Measurements from ENCODE around the gene KCNIP3.
"Not testable (repeated sequence)": the region's sequence is repeated elsewhere in the genome, so short reads cannot be mapped to it uniquely, and the experiment has no call there.

The KCNIP3 gene

DNA sequence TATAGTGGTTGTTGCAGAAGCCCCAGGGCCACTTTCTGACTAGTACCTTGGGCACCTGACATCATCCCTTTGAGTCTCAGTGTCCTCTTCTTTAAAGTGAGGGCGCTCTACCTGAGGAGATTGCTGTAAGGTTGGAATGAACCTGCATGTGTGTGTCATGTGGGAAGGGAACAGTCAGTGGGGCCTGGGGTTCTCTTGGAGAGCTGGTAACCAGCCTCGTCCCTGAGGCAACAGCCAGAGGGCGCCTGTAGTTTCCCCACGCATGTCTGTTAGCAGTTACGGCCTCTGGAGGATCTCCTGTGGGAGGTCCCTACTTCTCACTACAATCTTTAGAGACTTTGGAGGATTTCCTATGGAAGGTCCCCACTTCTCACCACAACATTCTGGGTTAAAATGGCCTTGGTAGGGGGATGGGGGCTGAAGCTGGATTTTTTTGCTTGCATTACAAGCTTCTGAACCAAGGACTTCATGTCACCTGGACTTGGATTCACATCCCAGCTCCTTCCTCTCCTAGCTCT, 106.1 kb downstream of the KCNIP3 start:
- DNase-seq (ENCODE audit: low read depth in 1 of 2, low spot score in 1 of 2): peak; percentile 24 to 62
- TF ChIP-seq, protein P1, sequence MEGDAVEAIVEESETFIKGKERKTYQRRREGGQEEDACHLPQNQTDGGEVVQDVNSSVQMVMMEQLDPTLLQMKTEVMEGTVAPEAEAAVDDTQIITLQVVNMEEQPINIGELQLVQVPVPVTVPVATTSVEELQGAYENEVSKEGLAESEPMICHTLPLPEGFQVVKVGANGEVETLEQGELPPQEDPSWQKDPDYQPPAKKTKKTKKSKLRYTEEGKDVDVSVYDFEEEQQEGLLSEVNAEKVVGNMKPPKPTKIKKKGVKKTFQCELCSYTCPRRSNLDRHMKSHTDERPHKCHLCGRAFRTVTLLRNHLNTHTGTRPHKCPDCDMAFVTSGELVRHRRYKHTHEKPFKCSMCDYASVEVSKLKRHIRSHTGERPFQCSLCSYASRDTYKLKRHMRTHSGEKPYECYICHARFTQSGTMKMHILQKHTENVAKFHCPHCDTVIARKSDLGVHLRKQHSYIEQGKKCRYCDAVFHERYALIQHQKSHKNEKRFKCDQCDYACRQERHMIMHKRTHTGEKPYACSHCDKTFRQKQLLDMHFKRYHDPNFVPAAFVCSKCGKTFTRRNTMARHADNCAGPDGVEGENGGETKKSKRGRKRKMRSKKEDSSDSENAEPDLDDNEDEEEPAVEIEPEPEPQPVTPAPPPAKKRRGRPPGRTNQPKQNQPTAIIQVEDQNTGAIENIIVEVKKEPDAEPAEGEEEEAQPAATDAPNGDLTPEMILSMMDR (IDR thresholded peaks at IDR 0.05; ENCODE audit: insufficient read depth, low read length): peak; percentile 4
- Histone ChIP-seq H3K4me3 (replicated peaks; ENCODE audit: insufficient read depth, low read length) (peak overlapping the region; percentile 98), H3K27ac (replicated peaks) (peak overlapping the region; percentile 80)
- not testable (repeated sequence) for H3K27me3 ChIP-seq (ENCODE audit: insufficient read depth, poor library complexity, severe bottlenecking)

DNA sequence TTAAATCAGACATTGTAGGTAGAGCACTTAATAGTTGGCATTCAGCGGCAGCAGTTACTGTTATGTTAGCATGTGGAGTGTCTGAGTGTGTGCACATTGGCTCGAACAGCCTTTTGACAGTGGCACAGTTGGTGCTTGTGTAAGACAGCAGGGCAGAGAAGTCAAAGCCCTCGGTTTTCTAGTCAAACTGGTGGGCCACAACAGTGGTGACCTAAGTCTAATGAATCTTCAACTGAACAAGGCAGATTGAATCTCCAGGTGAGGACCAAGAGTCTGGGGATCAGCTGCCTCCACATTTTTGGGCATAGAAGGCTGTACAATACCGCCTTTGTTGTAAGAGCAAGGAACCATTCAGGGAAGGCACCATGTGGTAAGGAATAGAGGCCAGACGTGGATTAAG, 106.7 kb downstream of the KCNIP3 start:
- H3K4me3 ChIP-seq (replicated peaks; ENCODE audit: insufficient read depth, low read length); H3K27me3 ChIP-seq (ENCODE audit: insufficient read depth, poor library complexity, severe bottlenecking); DNase-seq (ENCODE audit: low read depth in 1 of 2, low spot score in 1 of 2); H3K27ac ChIP-seq (replicated peaks): not testable (repeated sequence)

DNA sequence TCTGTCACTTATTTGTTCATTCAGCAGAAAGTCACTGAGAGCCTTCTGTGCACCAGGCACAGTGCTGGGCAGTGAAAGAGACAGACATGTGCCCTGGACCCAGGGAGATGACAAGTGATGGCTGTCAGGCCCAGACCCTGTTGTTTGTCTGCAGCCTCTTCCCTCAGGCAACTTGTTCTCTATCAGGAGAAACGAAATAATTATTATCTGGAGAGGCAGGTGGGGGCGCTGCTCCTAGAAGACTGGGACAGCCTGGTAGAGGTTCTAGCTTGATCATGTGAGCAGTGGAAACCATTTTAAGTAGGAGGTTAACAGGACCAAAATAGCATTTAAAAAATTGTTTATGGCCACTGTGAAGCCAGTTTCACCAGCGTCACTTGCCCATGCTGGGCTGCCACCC, 107.5 kb downstream of the KCNIP3 start:
- not testable (repeated sequence) for DNase-seq (ENCODE audit: low read depth in 1 of 2, low spot score in 1 of 2); H3K27me3 ChIP-seq (ENCODE audit: insufficient read depth, poor library complexity, severe bottlenecking); H3K27ac ChIP-seq (replicated peaks); H3K4me3 ChIP-seq (replicated peaks; ENCODE audit: insufficient read depth, low read length)

DNA sequence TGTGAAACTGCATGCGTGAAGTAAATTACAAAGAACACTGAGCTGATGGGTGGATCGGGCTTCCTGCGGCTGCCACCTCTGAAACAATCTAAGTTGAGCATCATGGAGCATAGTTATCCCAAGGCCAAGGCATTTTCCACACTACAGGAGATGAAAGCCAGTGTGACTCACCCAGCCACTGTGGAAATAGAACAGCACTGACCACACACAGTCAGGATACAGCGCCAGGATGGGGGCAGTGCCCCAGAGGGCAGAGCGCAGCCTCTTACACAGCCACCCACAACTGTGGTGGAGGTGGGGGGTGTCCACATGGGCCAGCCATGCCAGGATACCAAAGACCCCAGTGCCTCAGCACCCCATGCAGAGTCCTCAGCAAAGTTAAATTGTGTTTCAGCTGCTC, 114.1 kb downstream of the KCNIP3 start:
- not testable (repeated sequence) for DNase-seq (ENCODE audit: low read depth in 1 of 2, low spot score in 1 of 2); H3K27ac ChIP-seq (replicated peaks); H3K4me3 ChIP-seq (replicated peaks; ENCODE audit: insufficient read depth, low read length); H3K27me3 ChIP-seq (ENCODE audit: insufficient read depth, poor library complexity, severe bottlenecking)

DNA sequence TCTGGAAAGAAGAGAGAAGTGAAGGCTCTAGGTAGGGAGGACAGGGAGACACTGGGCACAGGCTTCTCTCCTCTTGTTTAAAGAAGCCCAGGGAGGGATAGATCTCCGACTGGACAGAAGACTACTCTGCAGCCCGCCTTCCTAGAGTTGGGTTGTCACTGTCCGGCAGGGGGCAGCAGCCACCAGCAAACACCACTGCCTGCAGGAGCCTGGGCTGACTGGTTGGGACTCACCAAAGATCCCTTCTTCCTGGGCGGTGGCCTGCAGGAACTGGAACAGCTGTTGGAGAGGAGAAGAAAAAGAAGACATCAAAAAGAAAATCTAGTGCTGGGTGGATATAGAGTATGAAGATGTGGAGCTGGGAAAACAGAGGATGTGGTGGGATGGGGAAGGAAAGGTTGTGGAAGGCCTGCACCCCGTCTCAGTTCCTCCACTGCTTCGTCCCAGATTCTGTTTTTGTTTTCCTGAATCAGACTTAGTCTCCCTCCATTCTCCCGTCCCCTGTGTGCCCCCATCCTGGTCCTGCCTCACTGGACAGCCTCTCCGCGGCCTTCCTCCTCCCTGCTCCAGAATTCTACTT, 117.0 kb downstream of the KCNIP3 start:
- H3K27me3 ChIP-seq (ENCODE audit: insufficient read depth, poor library complexity, severe bottlenecking); H3K27ac ChIP-seq (replicated peaks); H3K4me3 ChIP-seq (replicated peaks; ENCODE audit: insufficient read depth, low read length): not testable (repeated sequence)
- TF ChIP-seq, protein P1 (IDR thresholded peaks at IDR 0.05; ENCODE audit: insufficient read depth, low read length): peak; percentile 33
- peak; percentile 20 to 60 for DNase-seq (ENCODE audit: low read depth in 1 of 2, low spot score in 1 of 2)

DNA sequence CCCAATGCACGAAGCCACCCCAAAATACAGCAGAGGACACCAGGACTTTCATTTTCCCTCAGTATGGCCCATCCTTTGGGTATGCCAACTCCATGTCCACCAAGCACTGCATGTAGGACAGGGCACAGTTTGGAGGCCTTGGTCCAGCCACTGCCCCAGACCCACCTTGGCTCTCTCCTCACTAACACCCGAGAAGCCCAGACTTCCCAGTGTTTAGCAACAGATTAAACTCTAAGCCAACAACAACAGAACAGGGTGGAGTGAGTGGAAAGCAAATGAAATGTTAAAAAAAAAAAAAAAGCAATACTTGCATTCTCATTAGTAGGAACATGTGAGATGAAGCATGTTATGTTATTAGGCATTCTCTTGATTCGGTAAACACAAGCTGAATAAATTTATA, 118.0 kb downstream of the KCNIP3 start:
- not testable (repeated sequence) for H3K27ac ChIP-seq (replicated peaks); H3K27me3 ChIP-seq (ENCODE audit: insufficient read depth, poor library complexity, severe bottlenecking); DNase-seq (ENCODE audit: low read depth in 1 of 2, low spot score in 1 of 2)

DNA sequence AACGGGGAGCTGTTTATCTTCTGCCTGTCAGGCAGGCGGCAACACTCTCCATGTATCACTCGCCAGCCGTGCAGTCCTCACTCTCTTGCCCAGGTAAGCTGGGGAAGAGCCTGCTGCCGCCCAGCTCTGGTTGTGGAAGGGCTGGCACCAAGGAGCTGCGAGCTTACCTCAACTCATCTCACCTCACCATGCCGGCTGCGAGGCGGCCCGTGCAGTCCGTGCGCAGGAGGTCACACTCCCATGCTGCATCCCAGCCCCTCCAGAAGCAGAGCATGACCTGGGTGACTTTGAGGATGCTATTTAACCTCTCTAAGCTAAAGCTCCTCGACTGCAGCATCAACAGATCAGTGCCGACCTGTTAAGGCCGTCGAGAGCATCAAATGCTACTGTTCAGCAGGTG, 118.4 kb downstream of the KCNIP3 start:
- H3K27me3 ChIP-seq (ENCODE audit: insufficient read depth, poor library complexity, severe bottlenecking); DNase-seq (ENCODE audit: low read depth in 1 of 2, low spot score in 1 of 2); H3K27ac ChIP-seq (replicated peaks); H3K4me3 ChIP-seq (replicated peaks; ENCODE audit: insufficient read depth, low read length): not testable (repeated sequence)

More for the DNA sequence above, 118.0 kb downstream of the KCNIP3 start:
- not testable (repeated sequence) for H3K4me3 ChIP-seq (replicated peaks; ENCODE audit: insufficient read depth, low read length)

DNA sequence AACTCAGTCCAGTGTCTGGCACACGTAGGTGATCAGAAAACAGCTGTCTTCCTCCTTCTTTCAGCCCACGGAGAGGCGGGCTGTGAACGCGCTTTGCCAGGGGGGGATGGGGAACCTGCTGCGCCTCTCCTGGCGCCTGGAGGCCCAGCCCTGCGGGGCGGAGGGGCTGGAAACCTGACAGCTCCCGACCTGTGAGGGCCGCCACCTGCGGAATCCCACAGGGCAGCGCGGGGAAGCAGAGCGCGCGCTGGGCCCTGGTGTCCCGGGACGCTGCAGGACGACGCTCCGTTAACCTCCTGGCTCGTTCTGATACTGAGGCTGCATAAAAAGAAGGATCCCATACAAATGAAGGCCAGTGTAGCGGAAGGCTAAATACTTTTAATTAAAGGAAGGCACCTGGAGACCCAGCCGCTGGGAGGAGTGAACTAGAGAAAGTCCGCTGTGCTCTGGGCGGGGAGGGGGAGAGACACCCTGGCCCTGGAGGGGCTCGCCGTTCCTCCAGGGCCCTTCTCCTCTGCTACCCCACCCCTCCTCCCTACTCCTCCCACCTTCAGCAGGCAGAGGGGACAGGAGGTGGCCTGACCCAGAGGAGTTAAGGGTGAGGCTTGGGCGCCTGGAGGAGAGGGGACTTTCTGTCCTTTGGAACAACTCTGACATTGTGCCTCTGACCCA, 130.2 kb downstream of the KCNIP3 start:
- not testable (repeated sequence) for H3K27ac ChIP-seq (replicated peaks); H3K27me3 ChIP-seq (ENCODE audit: insufficient read depth, poor library complexity, severe bottlenecking); H3K4me3 ChIP-seq (replicated peaks; ENCODE audit: insufficient read depth, low read length); DNase-seq (ENCODE audit: low read depth in 1 of 2, low spot score in 1 of 2)

DNA sequence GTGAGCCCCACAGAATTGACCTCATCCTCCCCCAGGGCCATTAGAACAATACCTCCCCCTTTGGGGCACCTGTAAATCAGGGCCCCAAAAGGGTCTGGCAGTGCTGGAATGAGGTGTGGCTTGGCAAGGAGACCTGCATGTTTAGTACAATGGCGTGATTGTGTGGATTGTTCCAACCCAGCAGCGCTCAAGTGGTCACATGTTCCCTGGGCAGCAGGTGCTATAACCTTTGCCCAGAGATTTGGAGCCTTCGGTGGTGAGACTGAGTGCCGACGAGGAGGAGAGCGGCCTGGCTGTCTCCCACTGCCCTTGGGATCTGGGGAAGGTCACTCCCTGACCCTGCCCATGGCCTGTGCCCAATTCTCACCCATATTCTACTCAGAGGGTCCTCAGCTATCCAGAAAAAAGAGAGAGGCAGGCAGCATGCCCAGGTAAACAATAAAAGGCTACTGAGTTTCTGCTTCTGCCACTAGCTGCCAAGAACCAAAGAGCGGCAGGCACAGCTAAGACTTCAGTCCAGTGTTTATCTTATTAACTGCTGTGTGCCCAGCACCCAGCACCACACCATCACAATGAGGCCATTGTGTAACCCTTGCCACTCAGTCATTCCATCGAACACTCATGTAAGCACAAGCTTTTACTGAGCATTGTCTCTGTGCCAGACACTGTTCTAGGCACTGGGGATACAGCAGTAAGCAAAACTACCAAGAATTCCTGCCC, 132.8 kb downstream of the KCNIP3 start:
- H3K27me3 ChIP-seq (ENCODE audit: insufficient read depth, poor library complexity, severe bottlenecking); H3K4me3 ChIP-seq (replicated peaks; ENCODE audit: insufficient read depth, low read length); H3K27ac ChIP-seq (replicated peaks); DNase-seq (ENCODE audit: low read depth in 1 of 2, low spot score in 1 of 2): not testable (repeated sequence)

DNA sequence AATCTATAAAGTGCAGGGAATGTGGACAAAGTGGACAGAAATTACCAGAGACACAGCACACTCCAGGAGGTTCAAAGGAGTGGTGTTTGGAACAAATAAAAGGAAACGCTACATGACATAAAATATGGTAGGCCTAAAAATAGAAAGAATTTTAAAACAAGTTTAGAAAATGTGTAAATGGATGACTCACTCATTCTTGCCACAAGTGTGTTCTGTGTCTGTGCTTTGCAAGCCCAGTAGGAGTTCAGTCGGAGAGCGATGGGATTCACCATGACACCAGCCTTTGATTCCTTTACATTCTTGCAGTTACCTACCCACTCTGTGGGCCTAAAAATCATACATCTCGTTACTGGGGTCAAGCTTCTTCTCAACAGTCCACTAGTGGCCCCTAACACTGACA, 136.2 kb downstream of the KCNIP3 start:
- not testable (repeated sequence) for H3K4me3 ChIP-seq (replicated peaks; ENCODE audit: insufficient read depth, low read length); H3K27me3 ChIP-seq (ENCODE audit: insufficient read depth, poor library complexity, severe bottlenecking); H3K27ac ChIP-seq (replicated peaks); DNase-seq (ENCODE audit: low read depth in 1 of 2, low spot score in 1 of 2)

DNA sequence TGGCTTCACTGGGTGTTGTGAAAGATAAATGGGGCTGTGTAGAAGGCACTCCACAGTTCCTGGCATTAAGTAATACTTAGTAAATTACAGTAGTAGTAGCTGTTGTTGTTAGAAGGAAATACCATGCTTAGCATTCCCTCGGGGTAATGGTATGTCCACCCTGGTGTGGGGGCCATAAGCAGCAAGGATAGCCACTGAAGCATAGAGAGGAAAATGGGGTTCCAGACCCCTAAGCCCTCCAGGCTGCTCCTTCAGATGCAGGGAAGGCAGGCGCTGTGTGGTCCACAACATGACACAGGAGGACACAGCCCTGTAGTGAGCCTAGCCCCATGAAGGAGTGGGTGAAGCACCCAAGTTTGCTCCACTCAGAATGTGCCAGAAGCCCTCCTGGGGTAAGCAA, 136.8 kb downstream of the KCNIP3 start:
- H3K27me3 ChIP-seq (ENCODE audit: insufficient read depth, poor library complexity, severe bottlenecking); H3K4me3 ChIP-seq (replicated peaks; ENCODE audit: insufficient read depth, low read length); H3K27ac ChIP-seq (replicated peaks); DNase-seq (ENCODE audit: low read depth in 1 of 2, low spot score in 1 of 2): not testable (repeated sequence)

DNA sequence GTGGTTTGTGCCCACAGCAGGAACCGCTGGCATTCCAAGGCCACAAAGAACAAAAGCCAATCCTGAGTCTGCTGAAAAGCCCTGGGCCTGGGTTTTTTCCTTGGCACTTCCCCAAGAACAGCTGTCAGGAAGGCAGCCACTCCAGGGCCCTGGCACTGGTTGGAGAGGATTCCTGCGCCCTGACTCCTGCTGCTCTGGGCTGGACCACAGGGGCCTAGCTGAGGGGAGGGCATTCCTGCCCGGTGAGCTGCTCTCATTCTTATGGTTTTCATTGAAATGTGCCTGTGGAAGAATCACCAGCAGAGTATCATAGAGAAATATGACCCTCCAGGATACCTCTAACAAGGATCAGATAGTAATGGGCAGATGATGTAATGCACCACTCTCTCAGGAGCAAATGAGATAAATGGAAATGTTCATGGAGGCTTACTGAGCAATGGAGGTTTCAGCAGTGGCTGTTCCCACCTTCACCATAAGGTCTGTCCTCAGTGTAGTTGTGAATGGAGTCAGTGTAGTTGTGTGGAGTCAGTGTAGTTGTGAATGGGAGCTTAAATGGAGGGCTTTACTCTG, 137.4 kb downstream of the KCNIP3 start:
- not testable (repeated sequence) for H3K4me3 ChIP-seq (replicated peaks; ENCODE audit: insufficient read depth, low read length); H3K27me3 ChIP-seq (ENCODE audit: insufficient read depth, poor library complexity, severe bottlenecking); DNase-seq (ENCODE audit: low read depth in 1 of 2, low spot score in 1 of 2); H3K27ac ChIP-seq (replicated peaks)
